Fibroblast of peridontal ligament (primary cell): ENCODE data around the gene C11orf24.
"Not testable (repeated sequence)": the region's sequence is repeated elsewhere in the genome, so short reads cannot be mapped to it uniquely, and the experiment has no call there.

Experiments used
- DNase-seq: peaks from one replicate; pipeline ENCODE4 v3.0.0-alpha.2; 2010; ENCODE audit errors: extremely low read depth

Gene C11orf24

GRCh38 chr11:68251765-68252164 is 20.0 kb downstream of the C11orf24 start:
- no peak for DNase-seq

- DNase-seq = not testable (repeated sequence)
Measured at GRCh38 chr11:68244912-68245311, 26.9 kb downstream of the C11orf24 start.

GRCh38 chr11:68243847-68244246 is 27.9 kb downstream of the C11orf24 start:
- not testable (repeated sequence) for DNase-seq

- no peak for DNase-seq
Measured at GRCh38 chr11:68242616-68243015, 29.2 kb downstream of the C11orf24 start.

GRCh38 chr11:68231621-68232020 is 40.2 kb downstream of the C11orf24 start:
- no peak for DNase-seq

- no peak for DNase-seq
Measured at GRCh38 chr11:68229601-68230000, 42.2 kb downstream of the C11orf24 start.

GRCh38 chr11:68226421-68226820 is 45.4 kb downstream of the C11orf24 start:
- no peak for DNase-seq

- DNase-seq = no peak
Measured at GRCh38 chr11:68224606-68225005, 47.2 kb downstream of the C11orf24 start.

- no peak for DNase-seq
Measured at GRCh38 chr11:68223275-68223674, 48.5 kb downstream of the C11orf24 start.

GRCh38 chr11:68221406-68221805 is 50.4 kb downstream of the C11orf24 start:
- DNase-seq = no peak

GRCh38 chr11:68216171-68216938 is 55.4 kb downstream of the C11orf24 start:
- no peak for DNase-seq

GRCh38 chr11:68215524-68216170 is 56.1 kb downstream of the C11orf24 start:
- DNase-seq = no peak

GRCh38 chr11:68215087-68215445 is 56.7 kb downstream of the C11orf24 start:
- DNase-seq = no peak

- no peak for DNase-seq
Measured at GRCh38 chr11:68214173-68215086, 57.3 kb downstream of the C11orf24 start.

GRCh38 chr11:68213555-68214172 is 58.1 kb downstream of the C11orf24 start:
- DNase-seq = peak; percentile 89

- peak; percentile 64 for DNase-seq
Measured at GRCh38 chr11:68213135-68213515, 58.6 kb downstream of the C11orf24 start, which contains the start of gene KMT5B. TSS of gene KMT5B (minus strand) at chr11:68213296. CDS start at chr11:68190076, 23,220 bp downstream.

GRCh38 chr11:68212421-68213134 is 59.2 kb downstream of the C11orf24 start:
- peak; percentile 69 for DNase-seq

GRCh38 chr11:68211546-68211945 is 60.2 kb downstream of the C11orf24 start:
- no peak for DNase-seq
